GM19238 (cell line): ENCODE data around the gene TXNL4A.
A peak's percentile ranks its signal among the peaks of the same experiment; 100 is the strongest.

Experiments used
- DNase-seq: peaks from one replicate; pipeline ENCODE4 v3.0.0; 2011; ENCODE audit warnings: low spot score; ENCODE audit not compliant: insufficient read length

Gene TXNL4A

GRCh38 chr18:79949697-79950487 lies 38.5 kb downstream of the TXNL4A start:
- DNase-seq = peak; percentile 35

GRCh38 chr18:79948719-79949411 lies 39.5 kb downstream of the TXNL4A start:
- DNase-seq = no peak

GRCh38 chr18:79947881-79948610 lies 40.3 kb downstream of the TXNL4A start:
- no peak for DNase-seq

- DNase-seq = no peak
Observed at GRCh38 chr18:79947054-79947755, 41.2 kb downstream of the TXNL4A start.

GRCh38 chr18:79945118-79946042 lies 43.0 kb downstream of the TXNL4A start:
- DNase-seq = no peak

- DNase-seq = no peak
Observed at GRCh38 chr18:79944746-79945117, 43.6 kb downstream of the TXNL4A start.

GRCh38 chr18:79944126-79944731 lies 44.1 kb downstream of the TXNL4A start:
- DNase-seq = no peak

- no peak for DNase-seq
Observed at GRCh38 chr18:79943608-79944125, 44.7 kb downstream of the TXNL4A start.

GRCh38 chr18:79942786-79943607 lies 45.4 kb downstream of the TXNL4A start:
- DNase-seq = no peak

- no peak for DNase-seq
Observed at GRCh38 chr18:79942211-79942610, 46.2 kb downstream of the TXNL4A start.

GRCh38 chr18:79941473-79942119 lies 46.8 kb downstream of the TXNL4A start:
- no peak for DNase-seq

- no peak for DNase-seq
Observed at GRCh38 chr18:79940814-79941472, 47.4 kb downstream of the TXNL4A start.

- DNase-seq = no peak
Observed at GRCh38 chr18:79940126-79940813, 48.1 kb downstream of the TXNL4A start.

GRCh38 chr18:79939096-79939495 lies 49.3 kb downstream of the TXNL4A start:
- DNase-seq = no peak

GRCh38 chr18:79938196-79938595 lies 50.2 kb downstream of the TXNL4A start:
- DNase-seq = no peak

- no peak for DNase-seq
Observed at GRCh38 chr18:79937103-79937860, 51.1 kb downstream of the TXNL4A start.

GRCh38 chr18:79936641-79937040 lies 51.7 kb downstream of the TXNL4A start:
- DNase-seq = no peak
